AG08395 (cell line): ENCODE results near the gene FGF14.

Experiments
- DNase-seq: peaks from one replicate; pipeline ENCODE4 v3.0.0; 2012; ENCODE audit warnings: mixed read lengths, low spot score

The FGF14 gene

DNA sequence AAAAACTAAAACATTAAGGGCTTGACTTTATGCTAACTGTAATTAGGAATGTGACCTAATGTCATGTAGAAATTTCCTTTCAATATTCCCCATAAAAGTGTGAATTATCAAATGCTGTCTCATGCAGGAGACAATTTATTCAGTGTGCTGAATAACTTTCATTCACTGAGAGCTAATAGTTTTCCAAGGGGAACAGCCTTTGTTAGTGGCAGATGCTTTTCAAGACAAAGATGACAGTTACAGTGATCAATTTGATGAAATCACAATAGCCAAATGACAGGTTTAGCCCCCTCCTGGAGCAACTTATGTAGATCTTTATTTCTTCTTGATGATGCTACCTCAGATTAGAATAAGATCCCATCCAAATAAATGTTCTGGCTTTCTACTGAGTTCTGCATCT, 673.8 kb downstream of the FGF14 start:
- no peak for DNase-seq

DNA sequence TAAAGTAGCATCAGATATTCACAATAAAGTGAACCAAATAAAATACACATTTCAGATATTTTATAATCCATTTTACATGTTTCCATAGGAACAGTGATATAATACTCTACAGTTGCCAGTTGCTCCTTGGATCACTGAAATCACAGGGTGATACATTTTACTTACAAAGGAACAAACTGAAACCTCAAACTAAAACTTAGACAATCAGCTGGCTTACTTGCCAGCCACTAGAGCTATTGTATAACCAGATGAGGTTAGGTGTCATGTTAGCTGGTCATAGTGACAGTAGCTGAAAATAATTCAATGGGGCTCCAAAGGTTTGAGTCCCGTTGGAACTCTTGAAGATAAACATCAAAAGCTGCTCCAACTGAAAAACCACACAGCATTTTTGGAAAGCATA, 674.7 kb downstream of the FGF14 start:
- no peak for DNase-seq

DNA sequence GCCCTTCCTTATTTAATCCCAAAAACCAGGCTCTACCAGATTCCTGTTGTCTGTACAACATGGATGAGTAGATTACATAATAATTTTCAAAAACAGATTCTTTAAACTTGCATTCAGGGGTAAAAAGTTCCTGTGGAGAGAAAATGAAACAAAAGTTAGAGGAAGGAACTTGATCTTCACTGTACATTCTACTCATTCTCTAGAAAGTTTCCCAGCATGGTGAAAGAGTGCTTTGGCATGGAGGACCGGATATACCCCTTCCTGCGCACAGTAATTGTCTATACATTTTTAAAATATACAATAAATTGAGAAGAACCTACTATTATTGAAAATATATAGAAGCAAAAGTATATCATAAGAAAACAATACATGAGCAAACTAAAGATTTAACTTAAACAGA, 675.2 kb downstream of the FGF14 start:
- no peak for DNase-seq

DNA sequence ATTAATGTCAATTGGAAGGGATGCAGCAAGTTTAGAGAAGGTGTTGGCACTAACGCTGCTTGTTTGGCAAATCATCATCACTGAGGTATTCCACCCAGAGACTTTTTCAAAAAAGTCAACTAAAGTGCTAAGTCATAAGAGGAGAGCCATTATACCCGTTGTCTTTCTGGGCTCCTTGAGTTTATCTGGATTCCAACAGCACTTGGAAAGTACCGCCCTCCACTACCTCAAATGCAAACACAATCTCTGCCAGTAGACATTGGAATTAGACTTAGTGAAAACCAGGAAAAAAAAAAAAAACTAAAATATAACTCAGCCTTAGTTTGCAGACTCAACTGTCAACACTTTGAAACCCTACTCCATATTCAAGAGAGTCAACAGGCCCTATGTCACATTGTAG, 683.4 kb downstream of the FGF14 start:
- DNase-seq: no peak

DNA sequence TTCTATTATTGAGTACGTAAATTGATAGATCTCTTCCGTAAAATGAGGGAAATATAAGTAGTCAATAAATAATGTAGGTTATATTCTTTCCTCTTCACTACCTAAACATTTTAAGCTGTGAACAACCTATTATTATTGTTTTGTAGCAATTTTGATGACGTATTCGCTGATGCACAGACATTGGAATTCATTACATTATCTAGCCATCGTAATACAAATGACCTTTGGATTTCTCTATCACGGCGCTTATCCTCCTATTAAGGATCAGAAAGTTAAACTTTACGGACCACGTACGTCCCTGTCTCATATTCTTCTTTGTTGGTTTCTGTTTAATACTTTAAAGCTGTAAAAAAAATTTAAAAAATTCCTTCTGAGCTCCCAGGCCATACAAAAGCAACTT, 684.5 kb downstream of the FGF14 start:
- no peak for DNase-seq

DNA sequence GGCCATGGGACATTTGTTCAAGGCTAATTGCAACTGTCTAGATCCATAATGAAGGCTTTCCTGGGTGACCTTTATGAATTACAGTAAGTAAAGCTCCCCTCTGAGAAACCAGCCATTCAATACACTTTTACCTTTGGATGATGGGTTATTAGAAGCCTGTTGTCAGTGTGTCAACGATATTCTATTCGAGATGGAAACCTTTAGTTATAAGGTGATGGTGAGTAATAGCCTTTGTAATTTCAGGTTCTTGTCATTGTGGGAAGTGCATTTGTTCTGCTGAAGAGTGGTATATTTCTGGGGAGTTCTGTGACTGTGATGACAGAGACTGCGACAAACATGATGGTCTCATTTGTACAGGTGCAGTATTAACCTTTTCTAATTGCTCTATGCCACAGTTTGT, 687.7 kb downstream of the FGF14 start:
- no peak for DNase-seq

DNA sequence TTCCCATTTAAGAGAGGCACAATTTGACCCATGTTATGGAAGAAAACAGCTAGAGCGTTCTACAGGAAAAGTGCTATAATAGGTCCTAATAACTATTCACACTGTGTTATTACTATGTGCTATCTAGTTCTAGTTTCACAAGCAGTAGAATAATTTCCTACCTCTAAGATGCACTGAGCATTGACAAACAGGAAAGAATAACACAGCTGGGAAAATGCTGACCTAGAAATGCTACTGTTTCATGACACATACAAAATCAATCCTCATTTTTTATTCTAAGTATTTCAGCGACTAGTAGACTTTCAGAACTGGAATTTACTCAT, 689.9 kb downstream of the FGF14 start:
- DNase-seq: no peak

DNA sequence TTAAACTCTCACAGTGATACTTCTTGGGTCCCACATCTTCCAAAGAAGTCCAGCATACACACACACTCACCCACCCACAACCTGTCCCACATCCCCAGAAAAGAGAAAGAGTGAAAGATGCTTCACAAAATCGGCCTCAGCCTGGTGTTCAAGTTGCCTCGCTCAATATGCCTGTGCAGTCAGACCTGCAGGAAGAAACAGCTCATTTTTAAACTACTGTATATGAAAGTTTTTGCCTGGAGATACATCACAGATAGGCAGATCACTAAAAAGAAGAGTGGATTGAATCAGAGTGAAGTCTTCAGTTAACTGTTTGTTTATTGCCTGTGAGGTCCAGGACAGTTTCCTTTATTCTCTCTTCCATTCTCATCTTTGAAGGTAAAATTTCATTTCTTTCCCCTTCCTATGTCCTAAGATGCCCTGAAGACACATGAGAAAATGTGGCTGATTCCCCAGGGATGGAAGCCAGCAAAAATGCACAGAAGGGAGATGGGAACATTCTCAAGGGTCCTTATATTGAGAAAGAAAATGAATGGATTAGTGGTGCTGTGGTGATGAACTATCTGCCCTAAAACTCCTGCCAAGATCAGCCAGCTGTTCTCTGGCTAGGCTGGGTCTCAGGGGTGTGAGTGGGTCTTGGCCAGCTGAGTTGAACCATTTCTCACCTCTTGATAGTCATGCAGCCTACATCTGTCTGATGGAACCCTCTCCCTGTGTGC, 690.4 kb downstream of the FGF14 start:
- no peak for DNase-seq

DNA sequence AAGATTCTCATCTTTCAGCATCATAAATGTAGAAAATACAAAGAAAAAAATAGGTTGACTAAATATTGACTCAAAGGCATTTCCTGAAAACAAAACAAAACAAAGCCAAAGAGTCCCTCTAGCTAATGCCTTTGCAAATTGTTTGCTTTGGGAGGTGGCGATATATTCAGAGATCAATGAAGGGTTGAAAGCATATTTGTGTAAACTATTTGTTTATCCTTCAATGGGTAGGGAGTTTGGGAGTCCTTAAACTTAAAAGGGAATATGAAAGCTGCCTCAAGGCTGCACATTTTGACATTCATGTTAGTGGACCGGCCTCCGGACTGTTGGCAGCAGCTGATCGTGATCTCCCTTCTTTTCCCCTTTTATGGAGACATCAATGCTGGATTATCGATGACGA, 691.9 kb downstream of the FGF14 start:
- no peak for DNase-seq

DNA sequence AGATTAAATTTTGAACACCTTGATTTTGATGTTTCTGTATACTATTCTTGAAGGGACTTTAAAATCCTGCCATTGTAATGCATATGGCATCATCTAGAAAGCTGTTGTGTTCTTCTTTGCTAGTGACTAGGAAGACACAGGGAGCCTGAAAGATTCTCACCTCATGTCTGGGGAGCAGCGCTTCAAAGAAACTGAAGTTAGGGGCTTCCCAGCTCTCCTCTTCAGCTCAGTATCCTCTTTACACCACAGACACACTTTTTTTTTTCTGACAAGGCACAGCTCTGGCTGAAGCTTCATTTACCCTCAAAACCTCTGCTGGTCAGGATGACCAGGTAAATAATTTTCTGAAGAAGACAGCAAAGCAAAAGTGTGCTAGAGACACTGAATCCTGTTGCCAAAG, 693.7 kb downstream of the FGF14 start:
- no peak for DNase-seq

DNA sequence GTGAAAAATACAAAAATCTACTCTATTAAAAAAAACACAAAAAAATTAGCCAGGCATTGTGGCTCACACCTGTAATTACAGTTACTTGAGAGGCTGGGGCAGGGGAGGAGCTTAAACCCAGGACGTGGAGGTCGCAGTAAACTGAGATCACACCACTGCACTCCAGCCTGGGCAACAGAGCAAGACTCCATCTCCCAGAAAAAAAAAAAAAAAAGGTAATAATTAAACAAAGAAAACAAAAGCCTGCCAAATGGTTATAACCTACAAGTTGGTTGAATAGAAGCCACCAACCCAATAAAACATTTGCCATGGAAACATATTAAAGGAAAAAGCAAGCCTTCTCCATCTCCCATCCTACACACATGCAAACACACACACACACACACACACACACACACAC, 694.2 kb downstream of the FGF14 start:
- no peak for DNase-seq

DNA sequence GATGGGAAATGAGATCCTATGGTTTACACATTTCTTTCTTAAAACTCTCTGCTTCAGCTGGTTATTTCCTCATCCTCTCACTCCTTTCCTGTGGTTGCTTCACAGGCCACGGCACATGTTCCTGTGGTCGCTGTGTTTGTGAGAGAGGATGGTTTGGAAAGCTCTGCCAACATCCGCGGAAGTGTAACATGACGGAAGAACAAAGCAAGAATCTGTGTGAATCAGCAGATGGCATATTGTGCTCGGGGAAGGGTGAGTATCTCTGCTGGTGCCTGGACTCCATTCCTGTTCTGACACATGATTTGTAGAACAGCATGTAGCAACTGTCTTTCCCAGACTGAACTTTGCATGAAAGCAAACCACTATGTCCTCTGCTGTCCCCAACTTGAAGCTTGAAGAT, 695.2 kb downstream of the FGF14 start:
- peak; percentile 90 for DNase-seq

DNA sequence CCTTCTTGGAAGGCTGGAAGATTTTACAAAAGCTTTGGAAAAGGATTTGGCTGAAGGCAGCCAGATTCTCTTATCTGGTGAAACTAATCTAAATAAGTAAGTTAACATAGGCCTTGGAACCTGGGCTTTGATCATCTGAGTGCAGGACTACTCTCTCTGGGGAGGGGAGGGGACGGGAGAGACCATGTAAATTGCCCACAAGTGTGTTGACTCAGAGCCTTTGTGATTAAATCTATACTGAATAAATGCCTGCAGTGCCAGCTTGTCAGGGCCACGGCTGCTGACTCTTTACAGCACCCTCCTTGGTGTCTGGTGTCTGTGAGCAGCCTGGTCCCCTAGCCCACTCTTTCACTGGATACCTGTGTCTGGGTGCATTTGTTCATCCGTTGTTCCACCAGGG, 698.0 kb downstream of the FGF14 start:
- no peak for DNase-seq

DNA sequence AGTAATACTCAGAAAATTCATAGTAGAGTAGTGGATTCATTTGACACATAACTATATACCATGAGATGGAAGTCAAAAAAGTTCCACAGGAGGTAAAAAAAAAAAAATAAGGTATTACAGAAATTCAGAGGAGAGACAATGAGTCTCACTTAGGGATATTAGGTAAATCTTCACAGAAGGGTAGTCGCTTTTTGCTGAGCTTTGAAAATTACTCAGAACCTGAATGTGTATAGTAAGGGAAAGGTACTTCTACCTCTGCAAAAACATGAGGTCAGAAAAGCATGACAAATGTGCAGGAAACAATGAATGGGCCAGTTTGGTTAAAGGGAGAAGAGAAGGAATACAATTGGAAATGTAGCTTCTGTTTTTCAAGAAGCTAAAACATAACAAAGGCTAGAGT, 698.8 kb downstream of the FGF14 start:
- DNase-seq: no peak

DNA sequence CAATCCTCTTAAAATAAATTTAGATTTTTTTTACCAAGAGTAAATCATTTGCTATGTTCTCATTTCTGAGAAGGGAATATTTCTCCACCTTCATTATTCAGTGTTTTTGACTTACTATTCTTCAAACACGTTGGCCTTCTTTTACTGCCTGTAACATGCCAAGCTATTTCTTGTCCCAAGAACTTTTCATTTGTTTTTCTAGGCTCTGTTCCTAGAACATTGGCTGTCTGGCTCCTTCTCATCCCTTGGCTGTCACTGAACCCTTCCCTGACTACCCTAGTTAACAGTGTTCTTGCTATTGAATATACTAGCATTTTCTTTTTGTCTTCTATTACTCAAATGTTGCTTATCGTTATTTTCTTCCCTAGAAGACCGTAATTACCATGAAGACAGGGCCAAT, 701.2 kb downstream of the FGF14 start:
- DNase-seq: no peak

DNA sequence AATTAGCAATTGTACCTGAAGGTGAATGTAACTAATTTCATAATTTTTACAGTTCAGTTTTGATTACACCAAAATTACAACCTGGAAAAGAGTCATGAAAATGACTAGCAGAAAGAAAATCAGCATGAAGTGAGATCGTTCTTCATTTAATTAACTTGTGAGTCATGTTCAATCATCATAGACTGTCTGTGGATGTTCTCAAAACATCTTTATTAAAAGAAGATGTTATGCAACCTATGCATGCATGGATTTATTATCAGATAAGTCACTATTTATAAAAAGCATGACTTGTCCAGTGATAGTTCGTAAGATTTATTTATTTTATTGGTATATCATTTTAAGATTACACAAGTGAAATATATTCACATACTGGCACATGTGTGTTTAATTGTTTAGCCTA, 703.4 kb downstream of the FGF14 start:
- DNase-seq: no peak

DNA sequence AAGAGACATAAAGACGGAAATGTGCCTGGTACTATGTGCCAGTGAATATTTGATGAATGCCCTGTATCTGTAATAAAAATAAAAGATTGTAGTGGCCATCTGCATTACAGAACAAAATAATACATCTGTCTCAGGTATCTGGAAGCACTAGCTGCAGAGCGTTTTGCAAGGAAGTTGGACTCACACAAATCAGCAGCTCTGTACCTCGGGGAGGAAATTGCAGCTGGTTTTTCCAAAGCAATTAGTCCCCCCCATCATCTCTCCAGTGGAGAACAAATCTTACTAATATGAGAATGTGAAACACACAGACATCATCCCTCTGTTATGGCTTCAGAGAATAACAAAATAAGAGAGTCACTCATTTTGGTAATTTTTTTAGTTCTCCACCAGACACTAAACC, 704.1 kb downstream of the FGF14 start:
- no peak for DNase-seq

DNA sequence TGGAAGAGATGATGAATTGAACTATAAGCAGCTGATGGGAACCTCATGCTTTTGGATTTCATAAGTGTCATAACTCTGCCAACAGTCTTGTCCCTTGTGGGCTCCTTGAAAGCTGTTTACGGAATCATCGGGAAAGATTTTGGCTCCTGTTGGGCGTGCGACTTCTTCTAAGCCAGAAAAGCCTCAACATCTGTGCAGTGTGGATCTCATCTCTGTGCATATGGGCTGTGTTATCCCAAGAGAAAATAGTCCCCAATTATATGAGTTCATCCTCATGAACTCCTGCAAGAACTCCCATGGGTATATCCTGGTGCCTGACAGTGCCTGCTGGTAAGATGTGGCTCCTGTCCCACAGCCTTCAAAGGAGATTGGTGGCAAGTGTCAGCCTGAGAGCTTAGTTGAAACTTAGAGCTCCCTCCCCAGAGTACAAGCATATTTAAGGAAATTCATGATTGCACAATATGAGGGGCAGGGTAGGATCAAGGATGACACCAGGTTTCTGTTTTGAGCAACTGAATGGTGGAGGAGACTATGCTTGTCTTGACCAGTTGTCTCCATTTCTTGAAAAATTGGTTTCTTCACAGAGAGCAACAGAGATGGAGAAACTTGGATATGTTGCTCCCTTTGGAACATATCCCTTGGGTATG, 705.9 kb downstream of the FGF14 start:
- peak; percentile 24 for DNase-seq

DNA sequence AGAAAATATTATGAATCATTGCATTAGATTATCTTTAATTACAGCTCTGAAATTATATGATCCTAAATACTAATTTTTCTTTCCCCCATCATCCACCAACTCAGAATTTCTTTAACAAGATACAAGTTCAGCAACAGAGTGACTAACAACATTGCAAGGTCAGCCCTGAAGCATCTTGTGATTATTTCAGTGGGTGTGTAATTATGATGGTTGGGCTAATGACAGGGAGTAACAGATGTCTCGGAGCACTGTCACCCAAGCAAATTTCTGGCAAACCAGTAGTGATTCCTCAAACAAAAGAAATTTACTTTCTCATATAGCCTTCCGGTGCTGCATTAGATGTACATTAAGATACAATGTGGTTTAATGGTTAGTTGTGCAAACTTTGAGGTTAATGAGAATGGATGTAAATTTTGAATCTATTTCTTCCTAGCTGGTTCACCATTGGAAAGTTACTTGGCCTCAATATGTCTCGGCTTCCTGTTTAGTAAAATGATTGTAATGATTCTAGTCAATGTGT, 710.4 kb downstream of the FGF14 start:
- DNase-seq: peak; percentile 20

DNA sequence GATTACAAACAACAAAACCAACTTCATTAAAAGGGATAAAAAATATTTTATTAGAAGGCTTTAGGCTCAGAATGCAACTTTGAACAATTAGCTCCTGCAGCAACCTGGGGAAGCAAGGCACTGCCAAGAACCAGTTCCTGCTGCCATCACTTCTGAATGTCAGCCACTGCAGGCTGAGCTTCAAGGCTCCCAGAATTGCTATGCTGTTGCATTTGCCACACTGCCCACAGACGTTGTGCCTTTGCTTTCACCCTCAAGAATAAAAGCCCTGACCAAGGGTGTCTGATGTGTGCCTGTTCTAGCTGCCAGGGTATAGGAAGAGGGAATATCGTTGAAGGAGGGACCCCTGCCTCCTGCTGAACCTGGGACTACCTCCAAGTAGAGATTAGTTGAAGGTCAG, 711.0 kb downstream of the FGF14 start:
- DNase-seq: no peak

DNA sequence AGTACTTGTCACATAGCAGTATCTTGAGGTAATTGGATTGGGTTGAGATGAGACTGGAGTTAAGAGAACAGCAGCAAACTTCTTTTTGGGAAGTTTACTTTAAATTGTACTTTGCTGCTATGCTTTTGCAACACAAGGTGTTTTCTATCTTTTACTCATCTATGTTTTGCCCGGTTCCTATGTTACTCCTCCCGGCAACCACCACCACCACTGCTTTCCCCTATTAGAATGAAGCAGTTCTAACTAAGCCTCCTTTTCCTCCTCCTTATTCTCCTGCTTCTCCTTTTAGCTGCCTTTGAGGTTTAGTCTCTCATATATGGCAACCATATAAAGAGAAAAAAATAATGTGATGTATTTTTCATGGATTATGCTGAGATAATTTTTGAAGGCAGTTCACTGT, 715.8 kb downstream of the FGF14 start:
- DNase-seq: no peak

DNA sequence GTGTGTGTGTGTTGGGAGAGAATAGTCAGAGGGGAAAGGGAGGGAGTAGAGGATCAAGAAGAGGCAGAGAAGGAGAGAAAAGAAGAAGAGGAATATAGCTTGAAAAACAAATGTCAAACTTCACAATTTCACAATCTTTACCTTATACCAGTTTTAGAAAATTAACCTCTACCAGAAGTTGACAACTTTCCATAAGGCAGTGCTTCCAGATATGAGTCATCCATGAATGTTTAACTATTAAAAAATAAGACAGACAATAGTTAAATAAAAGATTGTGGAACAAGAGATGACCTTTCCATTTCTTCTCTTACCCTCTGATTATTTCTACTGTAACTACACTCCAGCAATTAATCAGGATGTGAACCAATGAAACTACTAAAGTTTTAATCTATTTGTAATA, 720.0 kb downstream of the FGF14 start:
- no peak for DNase-seq

DNA sequence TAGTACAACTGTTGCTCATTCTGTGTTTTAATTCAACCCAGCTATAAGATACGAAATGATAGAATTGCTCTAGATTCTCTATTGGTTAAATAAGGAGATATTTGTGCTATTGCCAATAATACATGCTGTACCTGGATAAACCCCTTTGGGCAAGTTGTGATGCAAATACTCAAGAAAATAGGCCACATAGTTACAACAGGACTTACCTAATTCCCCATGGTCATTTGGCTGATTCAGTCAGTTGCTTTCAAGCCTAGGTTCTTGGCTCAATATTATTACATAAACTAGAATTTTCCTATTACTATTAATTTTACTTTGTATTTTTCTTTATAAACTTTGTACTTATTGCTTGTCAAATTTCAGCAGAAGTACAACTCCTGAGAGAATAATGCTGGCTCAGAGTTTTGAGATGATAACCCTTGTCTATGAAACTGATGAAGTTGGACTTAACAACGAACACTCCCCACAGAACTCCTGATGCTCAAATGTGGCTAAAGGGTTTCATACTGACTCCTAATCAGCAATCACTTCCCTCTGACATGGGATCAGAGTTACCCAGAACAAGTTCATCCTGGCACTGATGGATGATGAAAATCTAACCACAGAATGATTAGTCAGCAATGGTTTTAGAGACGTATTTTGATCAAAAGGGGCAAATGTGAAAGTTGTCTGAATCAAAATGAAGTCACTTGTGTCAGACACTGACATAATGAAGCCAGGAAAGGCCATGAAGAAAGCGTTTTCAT, 728.3 kb downstream of the FGF14 start:
- no peak for DNase-seq
